HG02759 (cell line): ENCODE data around the gene LMAN2L.

Experiments
- ATAC-seq: cut with Tn5 transposase; IDR thresholded peaks from one replicate; pipeline ENCODE4 v1.9.1; 2021; ENCODE audit warnings: mild to moderate bottlenecking, moderate library complexity; ENCODE audit not compliant: unreplicated experiment

The LMAN2L gene

DNA sequence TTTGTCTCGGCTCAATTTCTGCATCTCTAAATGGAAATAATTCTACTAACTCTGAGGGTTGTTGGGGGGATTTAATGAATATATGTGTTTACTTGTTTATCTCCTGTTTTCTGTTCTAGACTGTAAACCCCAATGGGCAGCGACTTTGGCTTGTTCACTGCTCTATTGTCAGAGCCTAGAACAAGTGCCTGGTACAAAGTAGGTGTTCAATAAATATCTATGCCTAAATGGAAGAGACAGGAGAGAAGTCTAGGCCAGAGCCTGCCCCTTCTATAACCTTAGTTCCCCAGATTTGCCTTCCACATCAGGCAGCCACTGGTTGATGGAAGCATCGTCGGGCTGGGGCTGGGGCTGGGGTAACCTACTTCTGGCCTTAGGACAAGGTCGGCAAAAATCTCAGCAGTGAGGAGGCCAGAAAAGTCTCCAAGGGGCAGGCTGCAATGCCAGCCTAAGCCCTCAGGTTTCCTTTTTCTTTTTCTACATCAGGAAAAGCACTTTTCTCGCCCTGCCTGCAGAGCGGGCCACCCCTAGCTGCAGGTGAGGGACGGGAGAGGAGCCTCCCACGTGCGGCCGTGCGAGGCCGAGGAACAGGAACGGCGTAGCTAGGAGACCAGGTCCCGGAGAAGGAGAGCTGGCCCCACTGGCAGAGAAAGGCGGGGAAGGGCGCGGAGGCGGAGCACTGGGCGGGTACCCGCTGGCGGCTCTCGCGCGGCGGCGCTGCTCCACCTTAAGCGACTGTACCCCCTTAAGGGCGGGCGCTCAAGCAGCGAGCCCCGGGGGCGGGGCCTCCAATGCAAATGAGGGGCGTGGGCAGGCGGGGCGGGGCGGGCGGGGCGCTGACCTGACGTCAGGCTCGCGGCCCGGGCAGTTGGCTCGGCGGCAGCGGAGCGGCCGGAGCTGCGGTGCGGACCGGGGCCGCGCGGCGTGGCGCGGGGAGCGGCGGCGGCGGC lies 20.4 kb upstream of the LMAN2L start, which contains the start of gene CNNM4:
Gene CNNM4 (plus strand): TSS at position 867 of the 950 bp plus-strand sequence. CDS start 98 bp downstream, outside the sequence.
- peak; percentile 86 for ATAC-seq

- ATAC-seq = no peak
Measured at GRCh38 chr2:96759548-96759947, 19.7 kb upstream of the LMAN2L start.

GRCh38 chr2:96758987-96759386 lies 19.1 kb upstream of the LMAN2L start:
- ATAC-seq = no peak

GRCh38 chr2:96757477-96757860 lies 17.6 kb upstream of the LMAN2L start:
- ATAC-seq = no peak

DNA sequence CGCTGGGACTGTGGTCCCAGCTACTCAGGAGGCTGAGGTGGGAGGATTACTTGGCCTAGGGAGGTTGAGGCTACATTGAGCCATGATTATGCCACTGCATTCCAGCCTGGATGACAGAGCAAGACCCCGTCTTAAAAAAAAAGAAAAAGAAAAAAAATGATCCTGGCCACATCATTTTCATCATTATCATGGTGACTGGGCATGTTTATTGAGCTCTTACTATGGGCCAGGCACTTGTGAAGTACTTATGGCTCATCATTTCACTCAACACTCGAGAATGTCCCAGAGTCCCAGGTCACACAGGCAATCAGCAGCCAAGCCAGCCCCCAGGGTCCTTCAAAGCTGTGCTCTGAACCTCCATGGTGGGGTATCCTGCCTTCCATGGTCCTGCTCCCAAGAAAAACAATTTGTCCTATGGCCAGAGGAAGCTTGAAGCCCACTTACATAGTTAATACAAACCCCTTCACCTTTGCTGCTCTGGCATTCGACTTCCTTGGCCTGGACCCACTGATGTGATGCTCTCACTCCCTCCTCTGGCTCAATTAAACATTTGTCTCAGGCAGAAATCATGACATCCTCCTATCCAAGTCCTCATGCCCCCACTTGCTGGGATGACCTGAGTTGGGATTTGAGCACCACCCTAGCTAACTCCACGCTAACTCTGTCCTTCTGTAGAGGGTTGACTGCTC lies 17.1 kb upstream of the LMAN2L start:
- ATAC-seq = no peak

DNA sequence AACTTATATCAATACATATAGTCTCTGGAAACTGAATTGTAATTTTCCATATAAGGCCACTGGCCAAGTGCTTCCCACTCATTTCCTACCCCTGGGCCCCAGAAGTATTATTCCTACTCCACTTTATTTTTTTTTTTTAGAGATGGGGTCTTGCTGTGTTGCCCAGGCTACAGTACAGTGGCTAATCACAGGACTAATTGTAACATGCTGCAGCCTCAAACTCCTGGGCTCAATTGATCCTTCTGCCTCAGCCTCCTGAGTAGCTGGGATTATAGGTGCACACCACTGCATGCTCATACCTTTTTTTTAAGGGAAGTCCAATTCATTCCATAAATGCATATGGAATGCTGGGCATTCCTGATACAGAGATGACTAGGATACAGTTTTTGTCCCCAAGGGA lies 14.5 kb upstream of the LMAN2L start:
- no peak for ATAC-seq

- no peak for ATAC-seq
Measured at GRCh38 chr2:96753661-96754282, 13.9 kb upstream of the LMAN2L start.

DNA sequence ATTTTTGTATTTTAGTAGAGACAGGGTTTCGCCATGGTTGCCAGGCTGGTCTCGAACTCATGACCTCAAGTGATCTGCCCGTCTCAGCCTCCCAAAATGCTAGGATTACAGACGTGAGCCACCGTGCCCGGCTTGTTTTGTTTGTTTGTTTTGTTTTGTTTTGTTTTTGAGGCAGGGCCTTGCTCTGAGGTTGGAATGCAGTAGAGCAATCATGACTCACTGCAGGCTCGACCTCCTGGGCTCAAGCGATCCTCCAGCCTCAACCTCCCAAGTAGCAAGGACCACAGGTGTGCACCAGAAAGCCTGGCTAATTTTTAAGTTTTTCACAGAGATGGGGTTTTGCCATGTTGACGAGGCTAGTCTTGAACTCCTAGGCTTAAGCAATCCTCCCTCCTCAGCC lies 11.9 kb upstream of the LMAN2L start:
- ATAC-seq = no peak

GRCh38 chr2:96747061-96747617 lies 7.3 kb upstream of the LMAN2L start:
- no peak for ATAC-seq

GRCh38 chr2:96739076-96739632 lies 710 bp downstream of the LMAN2L start:
- no peak for ATAC-seq

GRCh38 chr2:96737831-96738230 lies 2.0 kb downstream of the LMAN2L start:
- no peak for ATAC-seq

DNA sequence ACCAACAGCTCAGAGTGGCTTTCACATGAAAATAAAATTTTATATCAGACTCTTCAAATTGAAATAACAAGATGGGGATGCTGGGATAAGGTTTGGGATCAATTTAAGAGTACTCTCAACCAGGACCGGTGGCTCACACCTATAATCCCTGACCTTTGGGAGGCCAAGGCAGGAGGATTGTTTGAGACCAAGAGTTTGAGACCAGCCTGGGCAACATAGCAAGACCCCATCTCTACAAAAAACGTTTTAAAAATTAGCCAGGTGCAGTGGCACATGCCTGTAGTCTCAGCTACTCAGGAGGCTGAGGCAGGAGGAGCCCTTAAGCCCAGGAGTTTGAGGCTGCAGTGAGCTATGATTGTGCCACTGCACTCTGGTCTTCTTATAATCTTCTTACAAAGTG lies 2.6 kb downstream of the LMAN2L start:
- ATAC-seq = no peak

GRCh38 chr2:96734880-96735583 lies 4.8 kb downstream of the LMAN2L start:
- ATAC-seq = no peak

GRCh38 chr2:96733931-96734330 lies 5.9 kb downstream of the LMAN2L start:
- ATAC-seq = no peak

DNA sequence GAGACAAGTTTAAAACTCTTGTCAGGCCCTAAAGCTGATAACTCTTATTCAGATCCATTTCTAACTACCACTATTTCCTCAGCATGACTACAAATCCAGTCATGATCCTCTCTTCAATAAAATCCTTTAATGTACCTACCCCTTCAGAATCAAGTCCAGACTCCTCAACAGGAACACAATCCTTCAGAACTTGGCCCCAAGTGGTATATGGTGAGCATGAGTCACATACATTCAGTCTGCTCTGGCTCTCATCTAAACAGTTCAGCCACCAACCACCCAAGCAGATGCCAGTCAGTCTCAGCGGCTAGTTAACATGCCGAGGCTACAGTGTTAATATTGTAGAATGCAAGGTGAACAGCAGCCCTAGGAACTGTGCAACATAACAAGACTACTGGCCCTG lies 9.7 kb downstream of the LMAN2L start:
- ATAC-seq = no peak

GRCh38 chr2:96729748-96730147 lies 10.1 kb downstream of the LMAN2L start:
- ATAC-seq = no peak

DNA sequence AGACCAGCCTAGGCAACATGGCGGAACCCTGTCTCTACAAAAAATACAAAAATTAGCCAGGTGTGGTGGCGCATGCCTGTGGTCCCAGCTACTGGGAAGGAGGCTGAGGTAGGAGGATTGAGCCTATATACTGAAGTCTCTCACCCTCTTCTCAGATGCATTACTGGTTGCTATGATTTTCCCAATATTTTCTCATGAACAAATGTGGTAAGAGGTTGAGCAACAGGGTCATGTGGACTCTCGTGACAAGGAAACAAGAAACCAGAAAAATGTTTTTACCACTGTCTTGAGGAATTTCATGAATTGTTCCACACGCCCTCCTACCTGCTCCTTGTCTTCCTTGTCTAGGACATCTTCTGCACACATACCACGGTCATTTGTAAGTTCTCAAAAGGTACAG lies 12.4 kb downstream of the LMAN2L start:
- no peak for ATAC-seq

DNA sequence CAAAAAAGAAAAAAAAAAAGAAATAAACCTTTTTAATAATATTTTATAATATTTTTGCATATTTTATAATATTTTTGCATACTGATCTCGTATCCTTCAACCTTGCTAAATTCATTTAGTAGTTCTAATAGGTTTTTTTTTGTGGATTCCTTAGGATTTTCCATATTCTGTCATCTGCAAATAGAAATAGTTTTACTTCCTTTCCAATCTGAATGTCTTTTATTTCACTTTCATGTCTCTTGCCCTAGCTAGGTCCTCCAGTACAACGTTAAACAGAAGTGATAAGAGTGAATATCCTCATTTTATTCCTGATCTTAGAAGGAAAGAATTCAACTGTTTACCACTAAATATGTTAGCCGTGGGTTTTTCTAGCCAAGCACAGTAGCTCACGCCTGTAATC lies 13.7 kb downstream of the LMAN2L start:
- no peak for ATAC-seq

- no peak for ATAC-seq
Measured at GRCh38 chr2:96716388-96716787, 23.5 kb downstream of the LMAN2L start.

DNA sequence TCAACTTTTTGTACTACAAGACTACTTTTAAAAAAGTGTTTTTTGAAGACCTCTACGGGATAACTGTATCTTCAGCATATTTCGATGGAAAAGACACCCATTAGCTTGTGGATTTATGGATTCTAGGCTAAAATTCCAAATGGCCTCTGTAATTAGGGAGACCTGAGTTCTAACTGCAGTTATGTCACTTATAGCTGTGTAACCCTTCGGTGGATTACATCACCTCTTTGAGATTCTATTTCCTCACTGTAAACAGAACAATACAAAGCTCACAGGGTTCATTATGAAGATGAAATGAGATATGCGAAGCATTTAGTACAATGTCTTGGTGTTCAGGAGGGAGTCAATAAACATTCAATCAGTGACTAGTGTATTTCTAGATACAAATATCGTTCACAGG lies 24.2 kb downstream of the LMAN2L start:
- ATAC-seq = no peak
